Upper lobe of right lung (tissue), 1 donor: ENCODE data around the gene SRL. TPM values are rescaled to one million over a fixed set of nuclear protein-coding genes. Genes with fewer than 3 reads are reported as not detected.

Experiments used
- total RNA-seq: library from RNA; stranded (reverse); fragmentation: NEBNext Ultra II Directional; extraction: Animal tissue kit (Norgen Biotek cat#: 25700); gene quantifications from one replicate; pipeline ENCODE4 v1.2.1, GENCODE V29; 2021
- donor health status: DM: no; HTN: yes; CAD: no; lungs with severe emphysema.

SRL gene
- total RNA-seq, 1 donor from 2014 or later = 0.64 TPM

Other genes with a start within 250 kb of the SRL start
- gene ADCY9, start 125.6 kb downstream of the SRL start, total RNA-seq = 49.6 TPM
- gene TFAP4, start 30.9 kb upstream of the SRL start, total RNA-seq = 9.6 TPM
- 34.1 TPM for gene GLIS2, start 74.0 kb upstream of the SRL start, total RNA-seq
- 41.2 TPM for gene PAM16, start 109.2 kb upstream of the SRL start, total RNA-seq
- gene VASN, start 129.8 kb upstream of the SRL start, total RNA-seq = 20.3 TPM
- 52.4 TPM for gene CORO7, start 174.5 kb upstream of the SRL start, total RNA-seq
- 36.1 TPM for gene DNAJA3, start 183.8 kb upstream of the SRL start, total RNA-seq
- gene NMRAL1, start 232.5 kb upstream of the SRL start, total RNA-seq = 39.0 TPM
- gene HMOX2, start 234.3 kb upstream of the SRL start, total RNA-seq = 53.0 TPM